ENCODE measurements around the gene TOP3B. TPM values are rescaled to one million over a fixed set of nuclear protein-coding genes. Genes with fewer than 3 reads are reported as not detected.

TOP3B gene
- total RNA-seq, 4 donors from 2014 or later: 28.2 to 113 (median 35.1) TPM

- Histone ChIP-seq H3K4me1 (peaks cover 27% of the 10 kb centered on the region), H3K27ac (no peak overlapping the region), H3K9me3 (no peaks in the 10 kb centered on the region), H3K36me3 (peaks cover 54% of the 10 kb centered on the region), H3K27me3 (no peaks in the 10 kb centered on the region), H3K4me3 (no peak overlapping the region)
- 88% methylated on average over 12 of the region's 23 CpGs for WGBS
- peak in 1 of 2 donors; percentile 61 for DNase-seq (ENCODE audit: low spot score in 2 of 2)
- TF ChIP-seq POLR2A (IDR thresholded peaks at IDR 0.05): no peak
- no peak for TF ChIP-seq POLR2AphosphoS5 (IDR thresholded peaks at IDR 0.05)
- no peak for TF ChIP-seq CTCF (IDR thresholded peaks at IDR 0.05)
- no peak for TF ChIP-seq EP300 (IDR thresholded peaks at IDR 0.05)
These were observed 49.2 kb downstream of the TOP3B start for GRCh38 chr22:21933413-21933812.

GRCh38 chr22:21932347-21932746, 50.2 kb downstream of the TOP3B start:
- Histone ChIP-seq H3K4me1 (peaks cover 19% of the 10 kb centered on the region), H3K27me3 (no peaks in the 10 kb centered on the region)
- WGBS: 98% methylated on average over 3 of the region's 3 CpGs

GRCh38 chr22:21931056-21931455, 51.5 kb downstream of the TOP3B start:
- Histone ChIP-seq H3K9me3 (no peaks in the 10 kb centered on the region), H3K27ac (no peak overlapping the region), H3K27me3 (no peaks in the 10 kb centered on the region), H3K36me3 (peaks cover 75% of the 10 kb centered on the region), H3K4me1 (peaks cover 6% of the 10 kb centered on the region), H3K4me3 (no peak overlapping the region)
- DNase-seq (ENCODE audit: low spot score in 2 of 2): no peak
- no peak for TF ChIP-seq POLR2A (IDR thresholded peaks at IDR 0.05)
- TF ChIP-seq POLR2AphosphoS5 (IDR thresholded peaks at IDR 0.05): no peak
- no peak for TF ChIP-seq EP300 (IDR thresholded peaks at IDR 0.05)
- no peak for TF ChIP-seq CTCF (IDR thresholded peaks at IDR 0.05)
- WGBS: 96% methylated on average over 10 of the region's 12 CpGs

More at GRCh38 chr22:21932347-21932746, 50.2 kb downstream of the TOP3B start:
- Histone ChIP-seq H3K36me3 (peaks cover 62% of the 10 kb centered on the region), H3K4me3 (no peak overlapping the region), H3K9me3 (no peaks in the 10 kb centered on the region), H3K27ac (no peak overlapping the region)
- no peak for DNase-seq (ENCODE audit: low spot score in 2 of 2)
- no peak for TF ChIP-seq POLR2A (IDR thresholded peaks at IDR 0.05)
- no peak for TF ChIP-seq POLR2AphosphoS5 (IDR thresholded peaks at IDR 0.05)
- TF ChIP-seq EP300 (IDR thresholded peaks at IDR 0.05): no peak
- TF ChIP-seq CTCF (IDR thresholded peaks at IDR 0.05): no peak

- Histone ChIP-seq H3K4me3 (no peak overlapping the region), H3K36me3 (peaks cover 90% of the 10 kb centered on the region), H3K4me1 (no peaks in the 10 kb centered on the region), H3K27ac (no peak overlapping the region), H3K9me3 (no peaks in the 10 kb centered on the region), H3K27me3 (no peaks in the 10 kb centered on the region)
- TF ChIP-seq POLR2AphosphoS5 (IDR thresholded peaks at IDR 0.05) (no peak), POLR2A (IDR thresholded peaks at IDR 0.05) (no peak), CTCF (IDR thresholded peaks at IDR 0.05) (no peak), EP300 (IDR thresholded peaks at IDR 0.05) (no peak)
- 89% methylated on average over 3 of the region's 6 CpGs for WGBS
- DNase-seq (ENCODE audit: low spot score in 2 of 2): no peak
These were observed 53.3 kb downstream of the TOP3B start for GRCh38 chr22:21929253-21929652.

GRCh38 chr22:21928048-21928447, 54.5 kb downstream of the TOP3B start:
- no peak for TF ChIP-seq CTCF (IDR thresholded peaks at IDR 0.05)
- no peak for TF ChIP-seq EP300 (IDR thresholded peaks at IDR 0.05)
- no peak for TF ChIP-seq POLR2A (IDR thresholded peaks at IDR 0.05)
- no peak for TF ChIP-seq POLR2AphosphoS5 (IDR thresholded peaks at IDR 0.05)
- WGBS: 79% methylated on average over 5 of the region's 12 CpGs
- Histone ChIP-seq H3K27ac (no peak overlapping the region), H3K9me3 (no peaks in the 10 kb centered on the region), H3K4me1 (no peaks in the 10 kb centered on the region), H3K27me3 (no peaks in the 10 kb centered on the region), H3K36me3 (peaks cover 84% of the 10 kb centered on the region), H3K4me3 (no peak overlapping the region)
- DNase-seq (ENCODE audit: low spot score in 2 of 2): no peak
